ENCODE data around the gene ADAMTS1. TPM values are rescaled to one million over a fixed set of nuclear protein-coding genes. Genes with fewer than 3 reads are reported as not detected.

ADAMTS1 gene
- total and polyA plus RNA-seq, 2 of the 4 experiments (the other 2 are of a cell fraction) = 116 to 317 TPM

- CTCF ChIA-PET = interaction anchor here (0.8 kb wide), 1 partner anchor 27 kb away, joined by 4 read pairs; no protein-coding TSS in a partner anchor
- Histone ChIP-seq H3K9ac (ENCODE audit: low read depth, low read length) (no peak overlapping the region), H2BK20ac (ENCODE audit: low read depth, low read length) (no peak overlapping the region), H3K27me3 (ENCODE audit: control insufficient read depth, insufficient read depth, low read length) (no peaks in the 10 kb centered on the region), H3K4me3 (ENCODE audit: insufficient read depth, low read depth, low read length) (no peak overlapping the region), H3K36me3 (ENCODE audit: control insufficient read depth, insufficient read depth, low read length) (no peaks in the 10 kb centered on the region), H3K23ac (ENCODE audit: low read depth, low read length) (no peak overlapping the region), H2BK15ac (ENCODE audit: low read depth, low read length) (0 out of 3 replicates have a peak overlapping the region, but pooled peaks have one; percentile 14), H3K27ac (ENCODE audit: insufficient read depth, low read length) (no peak overlapping the region), H3K4me1 (ENCODE audit: control insufficient read depth, insufficient read depth, low read length) (no peaks in the 10 kb centered on the region), H3K56ac (ENCODE audit: extremely low read depth, insufficient read depth, low read length) (no peak overlapping the region), H3K79me1 (ENCODE audit: low read depth in 1 of 2, low read length in 2 of 2) (no peaks in the 10 kb centered on the region), H3K14ac (replicated peaks; ENCODE audit: low read depth, low read length) (no peak overlapping the region), H3K18ac (ENCODE audit: low read depth, low read length) (no peak overlapping the region), H2AK5ac (ENCODE audit: low read depth, low read length) (no peak overlapping the region), H3K4me2 (ENCODE audit: low read depth, low read length) (no peak overlapping the region), H3K9me3 (ENCODE audit: control insufficient read depth, insufficient read depth, low read length) (no peaks in the 10 kb centered on the region), H4K91ac (ENCODE audit: insufficient read depth, low read depth, low read length) (no peak overlapping the region), H2AFZ (replicated peaks; ENCODE audit: low read length, poor library complexity) (no peak overlapping the region), H2AK9ac (replicated peaks; ENCODE audit: low read depth, low read length, poor library complexity) (no peak overlapping the region), H2BK120ac (ENCODE audit: low read depth, low read length) (no peak overlapping the region), H2BK5ac (ENCODE audit: low read depth, low read length, poor library complexity, severe bottlenecking) (no peak overlapping the region), H3K9me1 (ENCODE audit: insufficient read depth, low read length) (no peaks in the 10 kb centered on the region), H4K5ac (ENCODE audit: low read depth, low read length) (no peak overlapping the region), H4K20me1 (ENCODE audit: insufficient read depth, low read length) (no peaks in the 10 kb centered on the region), H4K8ac (ENCODE audit: low read depth in 2 of 2, low read length in 2 of 2) (no peak overlapping the region), H3K4ac (ENCODE audit: low read depth, low read length) (no peak overlapping the region)
- TF ChIP-seq RCOR1 (IDR thresholded peaks at IDR 0.05; ENCODE audit: insufficient replicate concordance, low read length) (no peak), ELK1 (IDR thresholded peaks at IDR 0.05; ENCODE audit: borderline replicate concordance, low read depth, low read length) (no peak), CTCF (conservative IDR thresholded peaks at IDR 0.05; ENCODE audit: low read depth, low read length) (no peak), CHD1 (IDR thresholded peaks at IDR 0.05; ENCODE audit: low read depth, low read length) (no peak), RAD21 (IDR thresholded peaks at IDR 0.05; ENCODE audit: low read length) (no peak)
- TF ChIP-seq, protein P1, sequence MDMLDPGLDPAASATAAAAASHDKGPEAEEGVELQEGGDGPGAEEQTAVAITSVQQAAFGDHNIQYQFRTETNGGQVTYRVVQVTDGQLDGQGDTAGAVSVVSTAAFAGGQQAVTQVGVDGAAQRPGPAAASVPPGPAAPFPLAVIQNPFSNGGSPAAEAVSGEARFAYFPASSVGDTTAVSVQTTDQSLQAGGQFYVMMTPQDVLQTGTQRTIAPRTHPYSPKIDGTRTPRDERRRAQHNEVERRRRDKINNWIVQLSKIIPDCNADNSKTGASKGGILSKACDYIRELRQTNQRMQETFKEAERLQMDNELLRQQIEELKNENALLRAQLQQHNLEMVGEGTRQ (IDR thresholded peaks at IDR 0.05; ENCODE audit: low read depth, low read length) = no peak
- DNase-seq (peak; percentile 27), ATAC-seq (ENCODE audit: low read depth) (no peak)
- 44% methylated on average over 5 of the region's 8 CpGs; no CpG with 5 or more reads in 1 of the 2 experiments for WGBS, 2 experiments (ENCODE audit: extremely low coverage in 2 of 2, insufficient read length in 1 of 2)
- intact Hi-C loops (cut with micrococcal nuclease) (no loop called here), dilution Hi-C loops (cut with HindIII; ENCODE audit: low sequenced_read_pairs, unreplicated experiment) (no loop called here), in situ Hi-C loops (cut with MboI; ENCODE audit: low sequenced_read_pairs) (no loop called here)
- POLR2A ChIA-PET (ENCODE audit: unreplicated experiment) = no interaction called here
- no TSS peak for BruUV-seq (replicated peaks)
Measured at GRCh38 chr21:26788790-26789189, 56.4 kb downstream of the ADAMTS1 start.
